PFSK-1 (cell line): ENCODE data around the gene DNM3.

ENCODE experiments used
- FOXP2 ChIP-seq: optimal IDR thresholded peaks from 2 replicates; pipeline ENCODE3; 2011; ENCODE audit warnings: borderline replicate concordance, control low read depth, inconsistent platforms; ENCODE audit not compliant: insufficient read depth; ENCODE audit errors: extremely low read length, extremely low read depth
- POLR2AphosphoS5 ChIP-seq: IDR thresholded peaks from 2 replicates; pipeline ENCODE4 v1.6.1; 2012; ENCODE audit warnings: low read depth, mild to moderate bottlenecking, control low read depth, low read length, moderate library complexity
- SIN3A ChIP-seq: IDR thresholded peaks from 2 replicates; pipeline ENCODE4 v1.6.1; 2012; ENCODE audit warnings: mild to moderate bottlenecking, low read length, moderate library complexity, borderline replicate concordance; ENCODE audit not compliant: insufficient read depth

GRCh38 chr1:172165403-172165802 lies 324.1 kb downstream of the DNM3 start:
- TF ChIP-seq POLR2AphosphoS5 (no peak), SIN3A (no peak), FOXP2 (no peak)
